Measurements from ENCODE around the gene HSPBP1.

DNA sequence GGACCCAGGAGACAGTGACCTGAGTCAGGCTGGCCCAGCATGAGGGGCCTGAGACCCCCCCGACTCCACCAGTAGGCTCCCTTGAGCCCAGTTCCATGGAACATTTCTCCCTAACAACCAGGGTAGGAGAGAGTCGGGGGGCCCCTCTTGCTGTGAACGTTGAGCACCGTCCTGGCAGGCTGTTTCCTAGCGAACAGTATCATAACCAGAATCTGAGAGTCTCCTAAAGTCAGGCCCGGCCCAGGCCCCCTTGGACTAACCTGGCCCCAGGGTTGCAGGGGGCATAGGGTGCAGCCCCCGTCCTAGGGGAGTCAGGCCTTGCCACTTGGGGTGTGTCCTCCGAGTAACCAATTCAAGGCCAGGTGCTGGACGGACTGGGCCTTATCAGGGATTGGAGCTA, 31.5 kb upstream of the HSPBP1 start:
- TF ChIP-seq, protein P1, sequence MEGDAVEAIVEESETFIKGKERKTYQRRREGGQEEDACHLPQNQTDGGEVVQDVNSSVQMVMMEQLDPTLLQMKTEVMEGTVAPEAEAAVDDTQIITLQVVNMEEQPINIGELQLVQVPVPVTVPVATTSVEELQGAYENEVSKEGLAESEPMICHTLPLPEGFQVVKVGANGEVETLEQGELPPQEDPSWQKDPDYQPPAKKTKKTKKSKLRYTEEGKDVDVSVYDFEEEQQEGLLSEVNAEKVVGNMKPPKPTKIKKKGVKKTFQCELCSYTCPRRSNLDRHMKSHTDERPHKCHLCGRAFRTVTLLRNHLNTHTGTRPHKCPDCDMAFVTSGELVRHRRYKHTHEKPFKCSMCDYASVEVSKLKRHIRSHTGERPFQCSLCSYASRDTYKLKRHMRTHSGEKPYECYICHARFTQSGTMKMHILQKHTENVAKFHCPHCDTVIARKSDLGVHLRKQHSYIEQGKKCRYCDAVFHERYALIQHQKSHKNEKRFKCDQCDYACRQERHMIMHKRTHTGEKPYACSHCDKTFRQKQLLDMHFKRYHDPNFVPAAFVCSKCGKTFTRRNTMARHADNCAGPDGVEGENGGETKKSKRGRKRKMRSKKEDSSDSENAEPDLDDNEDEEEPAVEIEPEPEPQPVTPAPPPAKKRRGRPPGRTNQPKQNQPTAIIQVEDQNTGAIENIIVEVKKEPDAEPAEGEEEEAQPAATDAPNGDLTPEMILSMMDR (IDR thresholded peaks at IDR 0.05), result no peak
- TF ChIP-seq EZH2 (IDR thresholded peaks at IDR 0.05), result no peak
- no peak for TF ChIP-seq EZH2phosphoT487 (IDR thresholded peaks at IDR 0.05)

Data from neural progenitor cell (in vitro differentiated cells).